Measurements from ENCODE around the gene MYO10.
"Not testable (repeated sequence)": the region's sequence is repeated elsewhere in the genome, so short reads cannot be mapped to it uniquely, and the experiment has no call there.

MYO10 gene

GRCh38 chr5:16668631-16669030 is 267.5 kb downstream of the MYO10 start:
- DNase-seq (ENCODE audit: low read depth), result no peak

- no peak for DNase-seq (ENCODE audit: low read depth)
Measured at GRCh38 chr5:16668194-16668593, 267.9 kb downstream of the MYO10 start.

- DNase-seq (ENCODE audit: low read depth), result no peak
Measured at GRCh38 chr5:16666883-16667398, 269.1 kb downstream of the MYO10 start.

- no peak for DNase-seq (ENCODE audit: low read depth)
Measured at GRCh38 chr5:16666130-16666882, 269.8 kb downstream of the MYO10 start.

GRCh38 chr5:16665601-16666000 is 270.5 kb downstream of the MYO10 start:
- DNase-seq (ENCODE audit: low read depth), result no peak

- no peak for DNase-seq (ENCODE audit: low read depth)
Measured at GRCh38 chr5:16664368-16664767, 271.7 kb downstream of the MYO10 start.

- no peak for DNase-seq (ENCODE audit: low read depth)
Measured at GRCh38 chr5:16663840-16664239, 272.2 kb downstream of the MYO10 start.

GRCh38 chr5:16661713-16662112 is 274.4 kb downstream of the MYO10 start:
- DNase-seq (ENCODE audit: low read depth), result no peak

GRCh38 chr5:16660982-16661381 is 275.1 kb downstream of the MYO10 start:
- DNase-seq (ENCODE audit: low read depth), result no peak

GRCh38 chr5:16659536-16659935 is 276.6 kb downstream of the MYO10 start:
- DNase-seq (ENCODE audit: low read depth), result no peak

GRCh38 chr5:16656561-16657191 is 279.4 kb downstream of the MYO10 start:
- no peak for DNase-seq (ENCODE audit: low read depth)

- no peak for DNase-seq (ENCODE audit: low read depth)
Measured at GRCh38 chr5:16654647-16655334, 281.3 kb downstream of the MYO10 start.

- not testable (repeated sequence) for DNase-seq (ENCODE audit: low read depth)
Measured at GRCh38 chr5:16648739-16649138, 287.3 kb downstream of the MYO10 start.

- DNase-seq (ENCODE audit: low read depth), result no peak
Measured at GRCh38 chr5:16644301-16644889, 291.7 kb downstream of the MYO10 start.

- DNase-seq (ENCODE audit: low read depth), result no peak
Measured at GRCh38 chr5:16642867-16643266, 293.2 kb downstream of the MYO10 start.

- no peak for DNase-seq (ENCODE audit: low read depth)
Measured at GRCh38 chr5:16639206-16639605, 296.9 kb downstream of the MYO10 start.

GRCh38 chr5:16628376-16628775 is 307.7 kb downstream of the MYO10 start:
- DNase-seq (ENCODE audit: low read depth), result no peak

GRCh38 chr5:16626696-16627264 is 309.3 kb downstream of the MYO10 start:
- no peak for DNase-seq (ENCODE audit: low read depth)

- no peak for DNase-seq (ENCODE audit: low read depth)
Measured at GRCh38 chr5:16625096-16625495, 311.0 kb downstream of the MYO10 start.

- no peak for DNase-seq (ENCODE audit: low read depth)
Measured at GRCh38 chr5:16619136-16619535, 317.0 kb downstream of the MYO10 start.

GRCh38 chr5:16618138-16618897 is 317.8 kb downstream of the MYO10 start:
- DNase-seq (ENCODE audit: low read depth), result no peak

All from T-helper 22 cell (primary cell).